H9 (cell line): ENCODE measurements around the gene TNFAIP8L1. TPM values are rescaled to one million over a fixed set of nuclear protein-coding genes. Genes with fewer than 3 reads are reported as not detected.

Experiments used
- DNase-seq: peaks from one replicate; pipeline ENCODE4 v3.0.0-alpha.2; 2017
- H2AFZ ChIP-seq: one replicate; pipeline ENCODE4 v1.6.1; 2013; ENCODE audit warnings: mild to moderate bottlenecking, low read length, control low read depth, moderate library complexity
- H2AK5ac ChIP-seq: 2 replicates; pipeline ENCODE4 v1.6.1; 2013; ENCODE audit warnings: low read length, control low read depth, mixed read lengths; ENCODE audit not compliant: insufficient read length
- H2BK120ac ChIP-seq: one replicate; pipeline ENCODE4 v1.6.1; 2013; ENCODE audit warnings: low read depth, mild to moderate bottlenecking, low read length, control low read depth, inconsistent platforms; ENCODE audit not compliant: poor library complexity, severe bottlenecking
- H2BK12ac ChIP-seq: 2 replicates; pipeline ENCODE4 v1.6.1; 2013; ENCODE audit warnings: low read length, control low read depth, mixed read lengths, low read depth; ENCODE audit not compliant: insufficient read length
- H2BK15ac ChIP-seq: 2 replicates; pipeline ENCODE4 v1.6.1; 2013; ENCODE audit warnings: low read depth, low read length, control low read depth
- H2BK20ac ChIP-seq: one replicate; pipeline ENCODE4 v1.6.1; 2013; ENCODE audit warnings: low read depth, mild to moderate bottlenecking, low read length, control low read depth, inconsistent platforms; ENCODE audit not compliant: poor library complexity, severe bottlenecking
- H2BK5ac ChIP-seq: 2 replicates; pipeline ENCODE4 v1.6.1; 2013; ENCODE audit warnings: low read length, control low read depth, mixed read lengths; ENCODE audit not compliant: insufficient read length
- H3K14ac ChIP-seq: 2 replicates; pipeline ENCODE4 v1.6.1; 2013; ENCODE audit warnings: low read length, control low read depth; ENCODE audit not compliant: insufficient read depth
- H3K18ac ChIP-seq: 2 replicates; pipeline ENCODE4 v1.6.1; 2013; ENCODE audit warnings: low read depth, mild to moderate bottlenecking, mixed read lengths, low read length, control low read depth; ENCODE audit not compliant: insufficient read length
- H3K23ac ChIP-seq: 2 replicates; pipeline ENCODE4 v1.6.1; 2013; ENCODE audit warnings: low read length, control low read depth, mixed read lengths, low read depth; ENCODE audit not compliant: insufficient read length
- H3K23me2 ChIP-seq: 2 replicates; pipeline ENCODE4 v1.6.1; 2013; ENCODE audit warnings: low read depth, mild to moderate bottlenecking, mixed read lengths, low read length, control low read depth; ENCODE audit not compliant: insufficient read length, poor library complexity, severe bottlenecking
- H3K27ac ChIP-seq: 2 replicates; pipeline ENCODE4 v1.5.1; 2013; ENCODE audit warnings: low read length, control low read depth, mixed read lengths, low read depth; ENCODE audit not compliant: insufficient read length
- H3K27me3 ChIP-seq: 2 replicates; pipeline ENCODE4 v1.6.1; 2013; ENCODE audit warnings: low read length, control low read depth, inconsistent platforms; ENCODE audit not compliant: insufficient read depth
- H3K4ac ChIP-seq: 2 replicates; pipeline ENCODE4 v1.6.1; 2013; ENCODE audit warnings: low read depth, mild to moderate bottlenecking, control low read depth, inconsistent platforms, low read length, moderate library complexity
- H3K4me1 ChIP-seq: 2 replicates; pipeline ENCODE4 v1.6.1; 2013; ENCODE audit warnings: low read length, control low read depth, inconsistent platforms; ENCODE audit not compliant: insufficient read depth
- H3K4me2 ChIP-seq: 2 replicates; pipeline ENCODE4 v1.6.1; 2013; ENCODE audit warnings: low read length, control low read depth, mixed read lengths; ENCODE audit not compliant: insufficient read length, insufficient read depth
- H3K56ac ChIP-seq: 2 replicates; pipeline ENCODE4 v1.6.1; 2013; ENCODE audit warnings: low read depth, mild to moderate bottlenecking, mixed read lengths, low read length, control low read depth; ENCODE audit not compliant: insufficient read length
- H3K79me1 ChIP-seq: 2 replicates; pipeline ENCODE4 v1.6.1; 2013; ENCODE audit warnings: low read depth, mild to moderate bottlenecking, moderate library complexity, low read length, control low read depth, inconsistent platforms; ENCODE audit not compliant: insufficient read depth, poor library complexity, severe bottlenecking
- H3K79me2 ChIP-seq: 2 replicates; pipeline ENCODE4 v1.6.1; 2013; ENCODE audit warnings: low read length, control low read depth, inconsistent platforms; ENCODE audit not compliant: insufficient read depth
- H3K9ac ChIP-seq: 2 replicates; pipeline ENCODE4 v1.6.1; 2013; ENCODE audit warnings: low read length, control low read depth, mixed read lengths; ENCODE audit not compliant: insufficient read length; ENCODE audit errors: extremely low read depth
- H3K9me3 ChIP-seq: one replicate; pipeline ENCODE4 v1.6.1; 2013; ENCODE audit warnings: low read depth, low read length, inconsistent platforms; ENCODE audit not compliant: control insufficient read depth
- H3T11ph ChIP-seq: one replicate; pipeline ENCODE4 v1.6.1; 2013; ENCODE audit warnings: mild to moderate bottlenecking, low read length, control low read depth, inconsistent platforms
- H4K20me1 ChIP-seq: one replicate; pipeline ENCODE4 v1.6.1; 2013; ENCODE audit not compliant: control insufficient read depth, insufficient read length, insufficient read depth
- H4K5ac ChIP-seq: 2 replicates; pipeline ENCODE4 v1.6.1; 2013; ENCODE audit warnings: low read depth, mild to moderate bottlenecking, mixed read lengths, low read length, control low read depth; ENCODE audit not compliant: insufficient read length
- H4K8ac ChIP-seq: replicated peaks from 2 replicates; pipeline ENCODE4 v1.6.1; 2013; ENCODE audit warnings: low read length, control low read depth, mixed read lengths, low read depth; ENCODE audit not compliant: insufficient read length
- H4K91ac ChIP-seq: 2 replicates; pipeline ENCODE4 v1.6.1; 2013; ENCODE audit warnings: low read depth, mild to moderate bottlenecking, moderate library complexity, mixed read lengths, low read length, control low read depth; ENCODE audit not compliant: insufficient read length
- H3K27ac Mint-ChIP-seq, 3 experiments: 2 replicates in 2 of 3; 3 replicates in 1 of 3; pipeline ENCODE4 v1.8.0; 2020 to 2021; ENCODE audit warnings: mixed read lengths in 3 of 3, mild to moderate bottlenecking in 1 of 3, moderate library complexity in 1 of 3
- H3K27me3 Mint-ChIP-seq: 2 replicates; pipeline ENCODE4 v1.8.0; 2021; ENCODE audit warnings: low read depth, mild to moderate bottlenecking, moderate library complexity, mixed read lengths
- H3K36me3 Mint-ChIP-seq, 3 experiments: 2 replicates in 2 of 3; 3 replicates in 1 of 3; pipeline ENCODE4 v1.8.0; 2020 to 2021; ENCODE audit warnings: low read depth in 3 of 3, mixed read lengths in 3 of 3; ENCODE audit not compliant: insufficient read depth in 1 of 3
- H3K4me1 Mint-ChIP-seq, 2 experiments: 2 replicates each; pipeline ENCODE4 v1.8.0; 2020; ENCODE audit warnings: mixed read lengths in 2 of 2
- H3K4me3 Mint-ChIP-seq, 2 experiments: 2 replicates in 1 of 2; 3 replicates in 1 of 2; pipeline ENCODE4 v1.8.0; 2020 to 2021; ENCODE audit warnings: mild to moderate bottlenecking in 2 of 2, mixed read lengths in 2 of 2, moderate library complexity in 1 of 2
- H3K9me3 Mint-ChIP-seq, 2 experiments: 2 replicates in 1 of 2; 3 replicates in 1 of 2; pipeline ENCODE4 v1.8.0; 2020; ENCODE audit warnings: mild to moderate bottlenecking in 2 of 2, mixed read lengths in 2 of 2, moderate library complexity in 1 of 2
- WGBS: extraction: QIAGEN DNeasy Blood & Tissue Kit; methylation state at CpG from one replicate; pipeline ENCODE4 v1.1.7; 2013; ENCODE audit warnings: missing lambda C conversion rate, low lambda C conversion rate, mixed read lengths; ENCODE audit not compliant: insufficient read length; ENCODE audit errors: extremely low coverage; 5-methylcytosine and 5-hydroxymethylcytosine counted together
- total RNA-seq: library from RNA; stranded (reverse); gene quantifications from 2 replicates; pipeline ENCODE4 v1.2.1, GENCODE V29; 2021
- TF ChIP-seq, protein P1 (sequence below): fragments of 200-600 bp; sonication (generic); conservative IDR thresholded peaks from 3 replicates; pipeline ENCODE4 v1.8.0; 2021; ENCODE audit warnings: antibody characterized with exemption, mild to moderate bottlenecking

TNFAIP8L1 gene
- total RNA-seq, 1 experiment from 2014 or later: 4.2 TPM

DNA sequence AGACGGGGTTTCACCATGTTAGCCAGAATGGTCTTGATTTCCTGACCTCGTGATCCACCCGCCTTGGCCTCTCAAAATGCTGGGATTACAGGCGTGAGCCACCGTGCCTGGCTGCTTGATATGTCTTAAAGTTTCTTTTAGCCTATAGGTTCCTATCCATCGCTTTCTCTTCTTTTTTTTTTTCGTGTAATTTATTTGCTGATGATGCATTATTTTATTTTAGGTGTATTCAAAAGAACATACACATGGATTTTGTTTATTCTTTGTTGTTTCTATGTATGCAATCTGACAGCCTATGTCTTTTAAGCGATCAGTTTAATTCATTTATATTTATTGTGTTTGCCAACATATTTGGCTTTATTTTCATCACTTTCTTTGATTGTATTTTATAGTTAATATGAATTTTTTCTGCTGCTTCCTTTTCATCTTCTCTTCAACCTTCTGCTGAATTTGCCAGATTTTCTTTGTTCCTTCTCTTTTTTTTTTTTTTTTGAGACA, 26.0 kb upstream of the TNFAIP8L1 start:
- Histone ChIP-seq H3K4me1 (no peaks in the 10 kb centered on the region), H2BK12ac (no peak overlapping the region)
- WGBS: no CpG with 5 or more reads among the region's 8 CpGs

More for the DNA sequence above, 26.0 kb upstream of the TNFAIP8L1 start:
- Histone ChIP-seq H2BK20ac (no peak overlapping the region), H4K91ac (no peak overlapping the region), H3K79me1 (no peaks in the 10 kb centered on the region), H2BK5ac (no peak overlapping the region), H3T11ph (no peak overlapping the region), H4K20me1 (no peaks in the 10 kb centered on the region), H3K4me2 (no peak overlapping the region), H2AFZ (no peak overlapping the region), H3K18ac (no peak overlapping the region), H3K56ac (no peak overlapping the region), H3K79me2 (no peaks in the 10 kb centered on the region), H3K23me2 (no peaks in the 10 kb centered on the region), H2BK120ac (no peak overlapping the region), H3K27me3 (no peaks in the 10 kb centered on the region), H3K14ac (no peak overlapping the region), H3K4ac (no peak overlapping the region), H3K9me3 (no peaks in the 10 kb centered on the region), H3K23ac (no peak overlapping the region), H4K5ac (no peak overlapping the region), H2BK15ac (no peak overlapping the region), H2AK5ac (no peak overlapping the region), H4K8ac (no peak overlapping the region), H3K9ac (no peak overlapping the region), H3K27ac (no peak overlapping the region)
- no peak for DNase-seq
- Mint-ChIP-seq H3K9me3 (no peaks in the 10 kb centered on the region; a peak in 1 of 5 replicates), H3K4me1 (peaks cover 12 to 29% of the 10 kb centered on the region in 2 experiments), H3K27me3 (peaks cover 34% of the 10 kb centered on the region), H3K27ac (no peak overlapping the region), H3K36me3 (no peaks in the 10 kb centered on the region; a peak in 1 of 7 replicates), H3K4me3 (no peak overlapping the region)
- TF ChIP-seq, protein P1, sequence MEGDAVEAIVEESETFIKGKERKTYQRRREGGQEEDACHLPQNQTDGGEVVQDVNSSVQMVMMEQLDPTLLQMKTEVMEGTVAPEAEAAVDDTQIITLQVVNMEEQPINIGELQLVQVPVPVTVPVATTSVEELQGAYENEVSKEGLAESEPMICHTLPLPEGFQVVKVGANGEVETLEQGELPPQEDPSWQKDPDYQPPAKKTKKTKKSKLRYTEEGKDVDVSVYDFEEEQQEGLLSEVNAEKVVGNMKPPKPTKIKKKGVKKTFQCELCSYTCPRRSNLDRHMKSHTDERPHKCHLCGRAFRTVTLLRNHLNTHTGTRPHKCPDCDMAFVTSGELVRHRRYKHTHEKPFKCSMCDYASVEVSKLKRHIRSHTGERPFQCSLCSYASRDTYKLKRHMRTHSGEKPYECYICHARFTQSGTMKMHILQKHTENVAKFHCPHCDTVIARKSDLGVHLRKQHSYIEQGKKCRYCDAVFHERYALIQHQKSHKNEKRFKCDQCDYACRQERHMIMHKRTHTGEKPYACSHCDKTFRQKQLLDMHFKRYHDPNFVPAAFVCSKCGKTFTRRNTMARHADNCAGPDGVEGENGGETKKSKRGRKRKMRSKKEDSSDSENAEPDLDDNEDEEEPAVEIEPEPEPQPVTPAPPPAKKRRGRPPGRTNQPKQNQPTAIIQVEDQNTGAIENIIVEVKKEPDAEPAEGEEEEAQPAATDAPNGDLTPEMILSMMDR: no peak
